Astrocyte (in vitro differentiated cells and primary cell): ENCODE data around the gene DNMBP.

Experiments used
- CTCF ChIP-seq: IDR thresholded peaks from 2 replicates; pipeline ENCODE4 v1.5.1; 2011; ENCODE audit warnings: low read depth, mild to moderate bottlenecking, inconsistent platforms, low read length, moderate library complexity; ENCODE audit not compliant: insufficient read depth
- EZH2 ChIP-seq: IDR thresholded peaks from 2 replicates; pipeline ENCODE4 v1.6.1; 2012; ENCODE audit warnings: mild to moderate bottlenecking, low read length, inconsistent platforms; ENCODE audit not compliant: insufficient read depth

GRCh38 chr10:99875473-99875872 is 134.3 kb downstream of the DNMBP start:
- TF ChIP-seq CTCF (no peak), EZH2 (no peak)
